GM19455 (cell line): ENCODE data around the gene BMP10.

Experiments
- ATAC-seq: cut with Tn5 transposase; IDR thresholded peaks from one replicate; pipeline ENCODE4 v1.9.1; 2021; ENCODE audit not compliant: unreplicated experiment

BMP10 gene

DNA sequence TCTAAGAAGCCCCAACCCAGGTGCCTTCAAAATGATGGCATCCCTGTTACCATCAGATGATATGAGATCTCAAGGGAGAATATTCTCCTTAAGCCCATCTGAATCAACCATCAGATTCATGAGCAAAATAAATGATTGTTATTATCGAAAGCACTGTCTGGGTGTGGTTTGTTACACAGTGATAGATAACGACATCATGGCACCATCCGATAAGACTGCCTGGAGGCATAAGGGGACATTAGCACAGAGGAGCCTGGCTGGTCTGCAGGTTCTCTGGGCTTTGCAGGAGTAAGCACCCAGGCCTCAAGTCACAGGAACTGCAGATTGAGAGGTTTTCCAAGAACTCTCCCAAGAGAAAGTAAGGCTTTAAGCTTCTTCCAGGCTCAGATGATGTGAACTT lies 15.6 kb downstream of the BMP10 start:
- ATAC-seq: no peak

DNA sequence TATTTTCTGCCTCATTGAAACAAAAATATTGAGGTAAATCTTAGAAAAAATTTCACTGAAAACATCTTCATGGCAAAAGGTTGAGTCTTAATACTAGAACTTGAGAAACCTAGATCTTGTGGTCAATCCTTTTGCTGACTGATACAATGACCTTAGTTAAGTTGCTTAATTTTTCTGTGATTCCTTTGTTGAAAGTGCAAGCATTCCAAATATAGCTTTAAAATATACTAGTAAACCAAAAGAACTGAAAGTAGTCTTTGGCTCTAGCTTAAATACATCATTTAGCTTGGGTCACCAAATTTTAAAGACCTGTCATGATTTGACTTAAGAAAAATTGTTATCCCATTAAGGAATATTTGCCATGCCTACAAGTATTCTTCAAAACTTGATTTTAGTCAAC lies 16.7 kb downstream of the BMP10 start:
- ATAC-seq: no peak

DNA sequence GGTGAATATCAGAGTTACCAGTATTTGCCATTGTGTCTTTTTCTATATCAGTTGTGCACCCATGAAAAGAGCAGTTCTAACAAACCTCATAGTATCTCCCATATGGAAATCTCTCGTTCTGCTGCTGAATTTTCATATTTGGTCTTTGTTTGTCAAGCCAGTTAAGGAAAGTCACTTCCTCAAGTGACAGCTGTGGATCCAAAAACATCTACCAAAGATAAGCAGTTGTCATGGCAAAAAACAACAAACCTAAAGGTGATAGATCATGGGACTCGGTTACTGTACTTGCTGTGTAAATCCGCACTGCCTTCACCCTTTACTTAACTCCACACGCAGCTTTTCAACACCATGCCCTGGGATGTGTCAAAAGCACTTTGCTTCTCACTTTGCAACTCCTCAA lies 17.3 kb downstream of the BMP10 start:
- ATAC-seq: no peak

DNA sequence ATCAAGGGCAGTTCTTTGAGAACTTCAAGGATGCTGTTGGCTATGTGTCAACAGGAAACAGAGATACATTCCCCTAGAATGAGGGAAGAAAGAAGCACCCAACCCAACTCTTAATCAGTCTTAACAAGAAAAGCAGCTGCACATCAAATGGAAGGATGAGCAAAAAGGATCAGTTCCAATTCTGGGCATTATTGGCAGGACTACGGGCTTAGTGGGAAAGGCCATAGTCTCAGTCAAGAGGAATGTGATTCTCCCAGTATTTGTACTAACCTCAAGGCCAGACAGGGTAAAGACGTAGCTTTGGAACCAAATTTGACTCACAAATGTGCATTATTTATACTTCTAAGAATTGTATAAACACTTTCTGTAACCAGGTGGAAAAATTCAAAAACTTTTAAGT lies 18.2 kb downstream of the BMP10 start:
- ATAC-seq: no peak

DNA sequence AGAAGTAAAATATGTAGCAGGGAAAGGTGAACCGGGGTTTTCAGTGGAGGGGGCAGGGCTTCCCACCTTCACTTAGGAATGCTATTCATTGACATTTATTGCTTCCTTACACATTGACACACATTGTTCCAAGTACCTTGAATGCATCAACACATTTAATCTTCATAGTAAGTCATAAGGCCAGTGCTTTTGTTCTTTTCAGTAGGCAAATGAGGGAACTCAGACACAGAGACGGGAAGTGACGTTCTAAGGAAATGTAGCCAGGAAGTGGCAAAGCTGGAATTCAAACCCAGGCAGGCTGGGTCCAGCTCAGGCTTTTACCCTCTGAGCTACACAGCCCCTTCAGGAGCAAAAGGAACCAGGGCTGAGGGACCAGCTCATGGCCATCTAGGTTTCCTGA lies 20.7 kb downstream of the BMP10 start:
- no peak for ATAC-seq

DNA sequence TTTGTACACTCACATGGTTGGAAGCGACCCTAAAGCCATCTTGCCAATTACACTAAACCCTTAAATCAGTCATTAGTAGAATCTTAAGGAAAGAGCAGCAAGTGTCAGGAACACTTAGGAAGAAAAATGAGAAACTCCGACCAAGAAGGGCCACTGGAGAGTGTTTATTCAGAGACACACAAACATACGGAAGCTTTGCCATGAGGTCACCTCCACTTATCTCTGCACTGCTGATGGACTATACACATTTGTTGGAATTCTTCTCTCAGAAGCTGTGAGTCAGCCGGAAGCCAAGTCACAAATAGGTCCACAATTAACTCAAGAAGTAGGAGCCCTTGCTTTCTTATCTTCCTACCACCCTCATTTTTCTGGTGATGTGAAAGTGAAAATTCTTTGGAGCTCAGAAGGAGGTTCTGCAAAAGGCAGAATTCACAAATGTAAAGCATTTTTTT lies 21.6 kb downstream of the BMP10 start:
- no peak for ATAC-seq

DNA sequence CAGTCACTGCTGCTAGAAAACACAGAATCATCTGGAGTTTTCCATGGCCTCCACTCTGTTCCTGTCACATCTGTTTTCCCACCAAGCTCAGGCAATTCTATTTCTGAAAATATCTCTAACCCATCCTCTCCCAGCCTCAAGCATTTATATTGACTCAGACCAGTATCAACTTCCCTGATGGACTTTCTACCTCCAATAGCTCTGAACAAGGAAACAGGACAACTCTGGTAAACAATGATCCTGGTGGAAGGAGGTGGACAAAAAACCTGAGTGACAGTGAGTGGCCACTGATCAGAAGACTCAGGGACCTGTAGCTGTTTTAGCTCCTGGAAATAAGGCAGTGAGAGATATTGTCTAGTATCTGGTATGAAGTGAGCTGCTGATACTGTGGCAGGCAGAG lies 23.4 kb downstream of the BMP10 start:
- no peak for ATAC-seq

DNA sequence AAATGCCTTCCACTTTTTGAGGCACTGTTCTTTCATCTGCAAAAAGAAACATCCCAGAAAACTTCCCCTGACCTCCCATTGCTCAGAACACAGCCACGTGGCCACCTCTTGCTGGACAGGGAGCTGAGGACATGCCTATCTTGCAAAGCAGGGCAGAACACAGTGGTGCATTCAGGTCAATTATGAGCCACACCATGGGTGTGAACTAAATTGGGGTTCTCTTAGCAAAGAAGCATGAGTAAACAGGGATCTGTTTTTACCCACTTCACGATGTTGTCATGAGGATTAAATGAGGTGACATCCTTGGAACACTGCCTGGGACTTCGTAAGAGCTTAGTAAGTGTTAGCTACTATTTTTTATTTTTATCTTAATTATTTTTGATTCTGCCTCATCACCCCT lies 25.1 kb downstream of the BMP10 start:
- no peak for ATAC-seq

DNA sequence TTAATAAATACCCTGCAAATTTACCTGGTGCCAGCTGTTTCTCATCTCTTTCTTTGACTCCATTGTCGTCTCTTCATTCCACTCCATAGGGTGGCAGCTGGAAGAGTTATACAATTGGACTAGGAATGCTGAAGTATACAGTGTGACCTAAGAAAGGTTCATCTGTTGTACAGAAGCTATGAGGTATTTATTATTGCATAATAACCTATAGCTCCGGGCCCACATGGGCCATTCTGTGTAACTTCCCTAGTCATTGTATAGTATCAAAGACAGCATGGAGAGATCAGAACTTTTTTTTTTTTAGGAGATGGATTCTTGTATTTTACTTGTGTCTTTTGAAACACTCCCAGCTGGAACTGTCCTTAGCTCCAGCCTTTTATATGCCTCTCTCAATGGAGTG lies 26.2 kb downstream of the BMP10 start:
- ATAC-seq: no peak

DNA sequence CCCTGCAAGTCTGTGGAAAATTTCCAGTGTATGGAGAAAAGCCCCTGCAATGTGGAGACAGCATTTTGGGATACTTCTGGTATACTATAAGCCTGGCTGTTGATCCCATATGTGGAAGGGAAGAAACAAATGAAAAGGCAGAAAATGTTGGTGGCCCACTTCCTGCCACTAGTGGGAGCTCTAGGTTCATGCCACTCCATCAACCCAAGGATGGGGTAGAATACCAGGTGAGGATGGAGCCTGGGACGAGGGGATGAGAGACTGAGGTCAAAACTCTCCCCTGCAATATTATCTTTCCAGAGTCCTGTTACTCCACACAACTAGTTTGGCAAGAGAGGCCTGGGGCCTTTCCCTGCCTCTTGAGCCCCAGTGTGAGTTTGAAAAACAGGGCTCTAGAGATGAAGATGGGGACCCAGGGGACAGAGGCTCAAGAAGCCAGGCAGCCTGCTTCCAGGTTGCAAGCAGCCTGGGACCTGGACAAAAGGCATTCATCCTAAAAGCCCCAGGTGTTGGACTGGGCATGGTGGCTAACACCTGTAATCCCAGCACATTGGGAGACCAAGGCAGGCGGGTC lies 31.9 kb downstream of the BMP10 start:
- ATAC-seq: no peak

DNA sequence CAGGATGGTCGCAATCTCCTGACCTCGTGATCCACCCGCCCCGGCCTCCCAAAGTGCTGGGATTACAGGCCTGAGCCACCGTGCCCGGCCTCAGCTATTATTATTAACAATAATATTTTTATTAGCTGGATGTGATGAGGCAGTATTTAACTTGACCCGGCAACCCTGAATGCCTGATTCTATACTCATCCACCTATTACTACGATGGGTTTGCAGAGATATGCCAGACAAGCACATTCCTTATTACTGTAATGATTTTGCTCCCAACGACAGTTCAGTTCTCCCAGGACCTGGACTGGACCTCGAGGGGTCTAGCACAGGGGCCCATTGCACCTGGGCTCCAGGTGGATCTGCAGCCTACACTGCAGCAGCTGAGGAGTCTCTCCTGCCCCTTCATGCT lies 32.6 kb downstream of the BMP10 start:
- ATAC-seq: no peak

DNA sequence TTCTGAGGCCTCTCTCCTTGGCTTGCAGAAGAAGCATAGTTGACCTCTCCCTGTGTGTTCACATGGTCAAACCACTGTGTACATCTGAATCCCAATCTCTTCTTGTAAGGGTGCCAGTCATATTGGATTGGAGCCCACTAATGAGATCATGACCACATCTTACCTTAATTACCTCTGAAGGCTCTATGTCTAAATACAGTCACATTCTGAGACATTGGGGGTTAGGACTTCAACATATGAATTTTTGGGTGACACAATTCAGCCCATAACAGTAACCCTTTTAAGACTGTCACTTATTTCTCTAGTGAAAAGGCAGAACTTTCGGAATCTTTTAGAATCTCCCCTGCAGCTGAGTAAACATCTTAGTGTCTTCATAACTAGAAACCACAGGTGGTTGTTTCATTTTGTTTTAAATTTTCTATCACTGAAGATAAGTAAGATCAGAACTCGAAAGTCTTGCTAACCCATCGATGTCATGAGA lies 33.3 kb downstream of the BMP10 start:
- no peak for ATAC-seq

DNA sequence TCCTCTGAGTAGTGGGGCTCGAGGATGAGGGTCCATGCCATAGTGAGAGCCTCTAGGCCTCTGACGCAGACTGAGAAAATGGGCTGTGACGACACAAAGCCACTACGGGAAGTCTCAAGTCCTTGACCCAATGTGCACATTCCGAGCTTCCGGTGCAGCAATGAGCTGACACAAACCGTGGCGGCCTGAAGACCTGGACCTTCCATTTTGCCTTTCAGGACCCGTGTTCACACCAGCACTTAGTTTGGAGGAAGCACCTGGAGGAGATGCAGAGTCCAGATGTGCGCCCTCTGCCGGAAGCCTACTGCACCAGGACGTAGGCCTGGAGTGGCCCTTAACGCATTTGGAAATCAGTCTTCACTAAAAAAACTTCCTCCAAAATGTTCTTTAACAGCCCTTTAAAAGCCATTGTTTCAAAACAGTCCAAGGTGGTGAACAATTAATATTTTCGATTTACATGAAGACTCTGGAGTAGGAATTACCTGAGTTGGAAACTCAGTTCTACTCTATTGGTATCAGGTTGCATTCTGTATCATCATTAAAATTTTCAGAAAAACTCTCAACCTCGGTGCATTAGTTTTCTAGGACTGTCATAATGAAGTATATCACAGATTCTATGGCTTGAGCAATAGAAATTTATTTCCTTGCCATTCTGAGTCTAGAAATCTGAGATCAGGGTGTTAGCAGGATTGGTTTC lies 33.9 kb downstream of the BMP10 start:
- ATAC-seq: no peak

DNA sequence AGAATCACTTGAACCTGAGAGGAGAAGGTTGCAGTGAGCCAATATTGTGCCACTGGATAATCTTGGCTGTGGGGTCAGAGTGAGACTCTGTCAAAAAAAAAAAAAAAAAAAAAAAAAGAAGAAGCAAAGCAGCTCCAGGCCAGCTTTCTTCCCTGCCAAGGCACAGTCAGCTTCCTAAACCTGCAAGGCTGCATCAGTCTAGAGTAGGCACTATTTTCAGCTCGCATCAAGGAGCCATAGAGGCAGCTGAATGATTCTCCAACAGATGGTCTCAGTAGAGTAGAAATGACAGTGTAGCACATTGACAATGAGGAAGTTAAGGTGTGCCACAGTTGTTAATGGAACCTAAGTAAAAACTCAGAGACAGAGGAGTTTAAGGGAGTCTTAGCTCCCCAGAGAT lies 35.6 kb downstream of the BMP10 start:
- ATAC-seq: no peak

DNA sequence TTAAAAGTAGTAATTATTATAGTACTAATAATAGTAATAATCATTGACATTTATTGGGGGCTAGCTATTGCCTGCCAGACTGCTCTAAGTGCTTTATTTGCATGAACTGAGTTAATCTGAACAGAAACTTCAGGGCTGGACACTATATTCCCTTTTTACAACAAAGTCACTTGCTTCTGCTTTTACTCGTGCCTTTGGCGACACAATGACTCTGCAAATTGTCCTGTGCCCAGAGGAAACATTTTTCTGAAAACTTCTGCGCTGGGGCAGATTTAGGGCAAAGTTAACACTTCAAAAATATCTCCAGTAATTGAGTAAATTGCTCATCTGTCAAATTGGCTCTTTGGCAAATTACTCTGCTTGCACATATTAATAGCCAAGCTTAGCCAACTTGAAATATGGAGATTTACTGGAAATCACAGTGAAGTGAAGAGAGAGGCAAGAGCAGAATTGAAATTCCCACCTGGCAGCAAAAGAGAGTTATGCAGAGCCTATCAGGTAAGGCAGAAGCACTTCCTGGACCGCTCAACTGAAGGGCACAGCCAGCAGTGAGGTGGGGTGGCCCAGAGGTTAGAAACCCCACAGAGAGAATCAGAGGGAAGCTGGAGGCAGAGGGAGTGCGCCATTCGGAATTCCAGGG lies 36.3 kb downstream of the BMP10 start:
- ATAC-seq: no peak

DNA sequence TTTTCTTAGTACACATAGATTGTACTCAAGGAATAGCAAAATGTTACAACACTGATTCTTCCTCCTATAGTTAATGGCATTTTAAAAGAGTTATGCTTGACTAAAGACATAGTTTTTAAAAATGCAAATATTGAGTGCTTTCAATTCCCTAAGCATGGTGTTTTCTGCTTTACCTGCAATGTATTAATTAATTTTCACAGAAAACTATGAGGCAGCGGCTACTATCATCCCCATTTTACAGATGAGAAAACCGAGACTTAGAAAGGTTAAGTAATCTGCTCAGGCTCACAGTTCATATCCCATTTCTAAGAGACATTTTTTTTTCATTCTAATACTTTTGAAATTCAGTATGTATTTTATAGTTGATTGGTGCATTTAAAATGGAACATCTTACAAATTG lies 38.0 kb downstream of the BMP10 start:
- no peak for ATAC-seq

DNA sequence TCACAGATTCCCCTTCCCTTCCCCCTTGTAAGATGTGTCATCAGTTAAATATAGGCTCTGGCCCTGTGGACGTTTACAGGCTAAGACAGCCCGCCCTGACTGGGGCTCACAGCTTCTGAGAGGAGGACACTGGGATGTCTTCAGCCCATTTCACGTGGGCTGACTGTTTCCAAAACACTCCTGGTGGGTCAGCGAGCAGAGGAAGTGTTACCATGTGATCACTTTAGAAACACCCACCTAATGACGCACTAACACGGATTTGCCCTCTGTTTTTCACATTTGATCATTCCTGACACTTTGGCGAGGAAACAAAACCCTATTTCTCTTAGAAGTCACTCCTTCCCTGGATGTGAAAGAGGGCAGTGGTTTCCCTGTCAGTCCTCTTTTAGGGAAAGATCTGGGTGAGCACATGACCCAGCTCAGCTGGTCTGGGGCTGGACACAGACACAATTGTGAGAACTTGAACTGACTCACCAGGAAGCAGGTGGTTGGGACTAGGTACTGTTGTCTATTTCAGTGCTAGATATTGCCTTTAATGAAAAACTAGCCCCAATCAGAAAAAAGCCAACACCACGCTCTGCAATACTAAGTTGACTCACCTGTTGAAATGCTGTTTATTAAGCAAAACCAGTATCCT lies 38.8 kb downstream of the BMP10 start:
- ATAC-seq: no peak

DNA sequence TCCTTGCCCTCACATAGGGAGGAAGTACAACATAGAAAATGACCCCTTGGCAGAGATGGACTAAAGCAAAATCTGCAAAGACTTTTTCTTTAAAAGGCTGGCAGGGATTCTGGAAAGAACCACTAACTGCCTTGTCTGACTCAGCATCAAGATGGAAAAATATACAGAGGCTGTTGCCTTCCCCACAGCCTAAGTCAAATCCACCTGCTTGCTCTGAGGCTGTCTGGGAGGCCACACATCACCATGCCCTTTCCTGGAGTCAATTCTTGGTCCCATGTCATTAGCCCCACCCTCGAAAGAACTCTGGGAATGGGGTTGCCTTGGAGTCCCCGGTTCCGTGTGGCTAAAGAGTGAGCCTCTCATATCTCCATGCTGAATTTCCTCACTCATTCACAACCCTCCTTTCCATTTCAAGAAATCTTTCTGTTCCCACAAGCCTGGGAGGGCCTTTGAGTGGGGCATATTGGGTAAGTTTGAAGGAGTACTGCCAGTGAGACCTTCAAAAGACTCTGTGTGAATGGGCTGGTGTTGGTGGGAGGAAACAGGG lies 39.4 kb downstream of the BMP10 start:
- no peak for ATAC-seq

DNA sequence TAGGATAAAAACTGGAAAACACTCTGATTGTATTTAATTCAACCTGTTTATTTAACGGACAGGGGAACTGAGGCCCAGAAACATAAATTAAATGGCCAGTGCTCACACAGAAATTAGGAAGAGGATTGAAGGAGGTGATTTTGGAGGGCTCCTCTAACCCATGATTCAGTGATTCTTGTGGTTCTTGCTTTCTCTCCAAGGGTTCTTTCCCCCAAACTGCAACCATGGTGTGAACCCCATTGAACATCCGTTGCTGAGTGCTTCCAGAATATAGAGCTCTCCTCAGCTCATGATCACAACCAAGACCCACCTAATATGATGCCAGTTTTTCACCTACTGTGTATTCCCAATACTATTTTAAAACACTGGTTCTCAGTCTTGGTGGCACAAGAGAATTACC lies 41.4 kb downstream of the BMP10 start:
- no peak for ATAC-seq

DNA sequence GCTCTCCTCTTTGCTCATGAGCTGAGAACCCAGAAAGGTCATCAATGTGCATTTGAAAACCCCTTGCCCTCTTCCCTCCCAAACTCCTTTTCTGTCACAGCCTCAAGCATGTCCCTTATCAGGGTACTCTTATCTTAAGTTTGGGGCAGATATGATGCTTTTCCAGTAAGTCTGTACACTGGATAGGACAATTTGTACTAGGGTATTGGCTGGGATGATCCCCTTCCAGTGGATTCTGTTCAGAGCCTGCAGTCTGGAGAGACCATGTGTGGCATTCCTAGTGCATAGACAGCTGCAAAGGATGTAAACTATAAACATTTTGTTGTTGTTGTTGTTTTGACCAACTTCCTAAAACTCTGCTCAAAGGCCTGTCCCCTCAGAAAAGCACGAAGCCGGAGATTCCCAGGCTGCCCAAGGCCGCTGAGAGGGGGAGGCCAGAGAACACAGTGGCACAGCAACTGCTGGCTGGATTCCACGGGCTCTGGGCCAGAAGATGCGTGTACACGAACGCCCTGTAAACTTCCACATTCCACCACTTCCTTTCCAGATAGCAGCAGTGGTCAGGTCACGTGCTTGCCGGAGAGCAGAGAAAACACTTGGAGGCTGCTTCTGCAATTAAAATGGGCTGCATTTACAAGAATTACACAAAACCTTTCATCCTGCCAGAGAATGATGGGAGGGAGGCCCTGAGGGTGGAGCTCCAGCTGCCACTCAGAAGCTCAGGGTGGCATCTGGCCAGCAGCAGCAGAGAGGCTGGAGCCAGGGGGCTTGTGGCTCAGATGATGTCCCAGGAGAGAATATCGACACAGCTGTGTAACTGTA lies 42.1 kb downstream of the BMP10 start:
- no peak for ATAC-seq

DNA sequence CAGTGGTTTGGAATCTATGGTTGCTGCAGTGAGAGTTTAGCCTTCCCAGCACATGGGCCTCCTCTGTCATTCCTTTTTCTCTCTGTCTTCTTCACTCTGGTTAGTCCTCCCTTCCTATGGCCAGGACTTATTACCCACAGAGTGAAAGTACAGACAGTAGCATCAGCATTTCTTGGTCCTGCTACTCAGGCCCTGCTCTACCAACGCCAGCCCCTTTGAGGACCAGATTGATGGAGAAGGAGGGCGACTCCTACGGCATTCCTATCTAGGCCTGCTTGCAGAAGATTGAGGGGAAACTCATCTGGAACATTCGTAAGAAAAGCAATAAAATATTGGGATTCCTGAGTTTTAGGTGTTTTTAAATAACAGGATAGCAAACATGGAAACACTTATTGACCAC lies 43.5 kb downstream of the BMP10 start:
- no peak for ATAC-seq
